ENCODE results near the gene CPNE2.

The CPNE2 gene

DNA sequence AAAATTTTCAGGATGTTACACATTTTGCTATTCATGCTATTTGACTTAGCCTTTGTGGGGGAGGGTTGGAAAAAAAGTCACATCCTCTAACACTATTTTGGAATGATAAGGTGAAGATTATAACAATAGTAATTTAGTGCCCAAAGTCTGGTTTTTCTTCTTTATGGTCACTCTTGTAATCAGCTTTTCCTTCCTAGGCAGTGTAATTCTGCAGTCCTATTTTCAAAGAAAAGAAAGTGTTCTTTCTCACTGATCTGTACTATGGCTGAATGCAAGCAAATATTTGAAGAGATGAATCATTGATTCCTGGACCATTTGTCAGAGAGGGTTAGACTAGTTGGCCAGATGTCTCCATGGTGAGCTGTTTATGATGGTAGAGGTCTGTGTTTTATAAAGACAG is 102.1 kb downstream of the CPNE2 start:
- no peak for DNase-seq (ENCODE audit: low spot score)

GRCh38 chr16:57196286-57196685 is 103.9 kb downstream of the CPNE2 start:
- no peak for DNase-seq (ENCODE audit: low spot score)

DNA sequence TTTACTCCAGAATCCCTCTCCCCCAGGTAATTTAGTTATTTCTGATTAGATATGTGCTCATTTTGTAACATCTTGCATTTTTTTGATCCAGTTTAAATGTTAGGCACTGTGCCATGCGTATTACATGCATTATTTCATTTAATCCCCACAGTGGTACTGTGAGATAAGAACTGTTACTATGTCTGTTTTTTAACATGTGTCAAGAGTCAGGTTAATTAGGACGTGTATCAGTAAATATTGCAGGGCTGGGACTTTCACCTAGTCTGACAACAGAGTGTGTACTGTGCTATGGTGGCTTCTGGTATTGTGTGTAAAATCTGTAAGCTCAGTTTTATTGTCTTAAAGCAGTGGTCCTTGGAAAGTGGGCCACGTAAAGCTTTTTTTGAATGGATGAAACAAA is 104.4 kb downstream of the CPNE2 start:
- DNase-seq (ENCODE audit: low spot score), result no peak
